ENCODE data around the gene IGF1R.

IGF1R gene

GRCh38 chr15:98855067-98855814, 206.9 kb downstream of the IGF1R start:
- Histone ChIP-seq H3K27me3 (ENCODE audit: control insufficient read depth, insufficient read depth, low read length) (no peaks in the 10 kb centered on the region), H3K4me1 (ENCODE audit: control insufficient read depth, insufficient read depth, low read length) (peaks cover 40% of the 10 kb centered on the region), H3K9me3 (ENCODE audit: control insufficient read depth, insufficient read depth, low read length) (no peaks in the 10 kb centered on the region), H3K36me3 (ENCODE audit: control insufficient read depth, insufficient read depth, low read length) (no peaks in the 10 kb centered on the region), H3K4me3 (ENCODE audit: low read depth, low read length) (no peak overlapping the region), H3K9ac (ENCODE audit: low read depth, low read length) (no peak overlapping the region)

- Histone ChIP-seq H3K36me3 (ENCODE audit: control insufficient read depth, insufficient read depth, low read length) (no peaks in the 10 kb centered on the region), H3K9me3 (ENCODE audit: control insufficient read depth, insufficient read depth, low read length) (no peaks in the 10 kb centered on the region), H3K4me3 (ENCODE audit: low read depth, low read length) (no peak overlapping the region), H3K27me3 (ENCODE audit: control insufficient read depth, insufficient read depth, low read length) (no peaks in the 10 kb centered on the region), H3K4me1 (ENCODE audit: control insufficient read depth, insufficient read depth, low read length) (peaks cover 39% of the 10 kb centered on the region), H3K9ac (ENCODE audit: low read depth, low read length) (no peak overlapping the region)
Measured at GRCh38 chr15:98855815-98856531, 207.6 kb downstream of the IGF1R start.

GRCh38 chr15:98856532-98856907, 208.2 kb downstream of the IGF1R start:
- Histone ChIP-seq H3K36me3 (ENCODE audit: control insufficient read depth, insufficient read depth, low read length) (no peaks in the 10 kb centered on the region), H3K4me3 (ENCODE audit: low read depth, low read length) (no peak overlapping the region), H3K9ac (ENCODE audit: low read depth, low read length) (no peak overlapping the region), H3K27me3 (ENCODE audit: control insufficient read depth, insufficient read depth, low read length) (no peaks in the 10 kb centered on the region), H3K4me1 (ENCODE audit: control insufficient read depth, insufficient read depth, low read length) (peaks cover 41% of the 10 kb centered on the region), H3K9me3 (ENCODE audit: control insufficient read depth, insufficient read depth, low read length) (no peaks in the 10 kb centered on the region)

GRCh38 chr15:98858610-98859023, 210.3 kb downstream of the IGF1R start:
- Histone ChIP-seq H3K36me3 (ENCODE audit: control insufficient read depth, insufficient read depth, low read length) (no peaks in the 10 kb centered on the region), H3K9ac (ENCODE audit: low read depth, low read length) (no peak overlapping the region), H3K4me3 (ENCODE audit: low read depth, low read length) (no peak overlapping the region), H3K4me1 (ENCODE audit: control insufficient read depth, insufficient read depth, low read length) (peaks cover 45% of the 10 kb centered on the region), H3K9me3 (ENCODE audit: control insufficient read depth, insufficient read depth, low read length) (no peaks in the 10 kb centered on the region), H3K27me3 (ENCODE audit: control insufficient read depth, insufficient read depth, low read length) (no peaks in the 10 kb centered on the region)

- H3K4me1 ChIP-seq (ENCODE audit: control insufficient read depth, insufficient read depth, low read length) = peaks cover 41% of the 10 kb centered on the region
- H3K9ac ChIP-seq (ENCODE audit: low read depth, low read length) = no peak overlapping the region
- no peak overlapping the region for H3K4me3 ChIP-seq (ENCODE audit: low read depth, low read length)
- H3K36me3 ChIP-seq (ENCODE audit: control insufficient read depth, insufficient read depth, low read length) = no peaks in the 10 kb centered on the region
- no peaks in the 10 kb centered on the region for H3K27me3 ChIP-seq (ENCODE audit: control insufficient read depth, insufficient read depth, low read length)
- no peaks in the 10 kb centered on the region for H3K9me3 ChIP-seq (ENCODE audit: control insufficient read depth, insufficient read depth, low read length)
Measured at GRCh38 chr15:98859149-98859548, 210.8 kb downstream of the IGF1R start.

- Histone ChIP-seq H3K9ac (ENCODE audit: low read depth, low read length) (peak overlapping the region; percentile 32), H3K36me3 (ENCODE audit: control insufficient read depth, insufficient read depth, low read length) (no peaks in the 10 kb centered on the region), H3K9me3 (ENCODE audit: control insufficient read depth, insufficient read depth, low read length) (no peaks in the 10 kb centered on the region), H3K27me3 (ENCODE audit: control insufficient read depth, insufficient read depth, low read length) (no peaks in the 10 kb centered on the region), H3K4me3 (ENCODE audit: low read depth, low read length) (no peak overlapping the region), H3K4me1 (ENCODE audit: control insufficient read depth, insufficient read depth, low read length) (peaks cover 38% of the 10 kb centered on the region)
Measured at GRCh38 chr15:98860281-98861041, 212.1 kb downstream of the IGF1R start.

GRCh38 chr15:98861188-98861587, 212.8 kb downstream of the IGF1R start:
- no peak overlapping the region for H3K4me3 ChIP-seq (ENCODE audit: low read depth, low read length)
- H3K36me3 ChIP-seq (ENCODE audit: control insufficient read depth, insufficient read depth, low read length) = no peaks in the 10 kb centered on the region
- no peaks in the 10 kb centered on the region for H3K27me3 ChIP-seq (ENCODE audit: control insufficient read depth, insufficient read depth, low read length)
- peaks cover 32% of the 10 kb centered on the region for H3K4me1 ChIP-seq (ENCODE audit: control insufficient read depth, insufficient read depth, low read length)
- H3K9ac ChIP-seq (ENCODE audit: low read depth, low read length) = no peak overlapping the region
- H3K9me3 ChIP-seq (ENCODE audit: control insufficient read depth, insufficient read depth, low read length) = no peaks in the 10 kb centered on the region

GRCh38 chr15:98863983-98864382, 215.6 kb downstream of the IGF1R start:
- H3K4me3 ChIP-seq (ENCODE audit: low read depth, low read length) = no peak overlapping the region
- H3K4me1 ChIP-seq (ENCODE audit: control insufficient read depth, insufficient read depth, low read length) = peaks cover 38% of the 10 kb centered on the region
- H3K9me3 ChIP-seq (ENCODE audit: control insufficient read depth, insufficient read depth, low read length) = no peaks in the 10 kb centered on the region
- H3K27me3 ChIP-seq (ENCODE audit: control insufficient read depth, insufficient read depth, low read length) = no peaks in the 10 kb centered on the region
- H3K36me3 ChIP-seq (ENCODE audit: control insufficient read depth, insufficient read depth, low read length) = no peaks in the 10 kb centered on the region
- H3K9ac ChIP-seq (ENCODE audit: low read depth, low read length) = no peak overlapping the region

- H3K4me3 ChIP-seq (ENCODE audit: low read depth, low read length) = peak overlapping the region; percentile 67
Measured at GRCh38 chr15:98865397-98866339, 217.3 kb downstream of the IGF1R start.

GRCh38 chr15:98866511-98866910, 218.2 kb downstream of the IGF1R start:
- Histone ChIP-seq H3K4me3 (ENCODE audit: low read depth, low read length) (peak overlapping the region; percentile 67), H3K27me3 (ENCODE audit: control insufficient read depth, insufficient read depth, low read length) (no peaks in the 10 kb centered on the region), H3K36me3 (ENCODE audit: control insufficient read depth, insufficient read depth, low read length) (no peaks in the 10 kb centered on the region), H3K4me1 (ENCODE audit: control insufficient read depth, insufficient read depth, low read length) (peaks cover 26% of the 10 kb centered on the region), H3K9ac (ENCODE audit: low read depth, low read length) (no peak overlapping the region), H3K9me3 (ENCODE audit: control insufficient read depth, insufficient read depth, low read length) (no peaks in the 10 kb centered on the region)

More at GRCh38 chr15:98865397-98866339, 217.3 kb downstream of the IGF1R start:
- Histone ChIP-seq H3K9ac (ENCODE audit: low read depth, low read length) (peak overlapping the region; percentile 79), H3K27me3 (ENCODE audit: control insufficient read depth, insufficient read depth, low read length) (no peaks in the 10 kb centered on the region), H3K4me1 (ENCODE audit: control insufficient read depth, insufficient read depth, low read length) (peaks cover 32% of the 10 kb centered on the region), H3K9me3 (ENCODE audit: control insufficient read depth, insufficient read depth, low read length) (no peaks in the 10 kb centered on the region), H3K36me3 (ENCODE audit: control insufficient read depth, insufficient read depth, low read length) (no peaks in the 10 kb centered on the region)

- no peaks in the 10 kb centered on the region for H3K9me3 ChIP-seq (ENCODE audit: control insufficient read depth, insufficient read depth, low read length)
- H3K36me3 ChIP-seq (ENCODE audit: control insufficient read depth, insufficient read depth, low read length) = no peaks in the 10 kb centered on the region
- H3K4me1 ChIP-seq (ENCODE audit: control insufficient read depth, insufficient read depth, low read length) = peaks cover 18% of the 10 kb centered on the region
- H3K4me3 ChIP-seq (ENCODE audit: low read depth, low read length) = no peak overlapping the region
- H3K9ac ChIP-seq (ENCODE audit: low read depth, low read length) = no peak overlapping the region
- no peaks in the 10 kb centered on the region for H3K27me3 ChIP-seq (ENCODE audit: control insufficient read depth, insufficient read depth, low read length)
Measured at GRCh38 chr15:98868564-98868963, 220.2 kb downstream of the IGF1R start.
